ENCODE measurements around the gene HSPA1L.

DNA sequence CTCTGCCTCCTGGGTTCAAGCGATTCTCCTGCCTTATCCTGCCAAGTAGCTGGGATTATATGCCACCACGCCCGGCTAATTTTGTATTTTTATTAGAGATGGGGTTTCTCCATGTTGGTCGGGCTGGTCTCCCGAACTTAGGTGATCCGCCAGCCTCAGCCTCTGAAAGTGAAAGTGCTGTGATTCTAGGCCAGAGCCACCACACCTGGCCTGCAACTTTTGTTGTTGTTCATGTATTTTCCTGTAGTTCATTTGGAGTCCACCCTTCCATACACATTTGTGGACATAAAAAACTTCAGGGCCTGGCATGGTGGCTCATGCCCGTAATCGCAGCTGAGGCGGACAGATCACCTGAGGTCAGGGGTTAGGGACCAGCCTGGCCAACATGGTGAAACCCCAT lies 27.0 kb upstream of the HSPA1L start:
- no peak for TF ChIP-seq CTCF (IDR thresholded peaks at IDR 0.05)
- no peak for TF ChIP-seq POLR2A (IDR thresholded peaks at IDR 0.05)

Measured in body of pancreas (tissue), 4 donors.